Hepatocyte (in vitro differentiated cells): ENCODE data around the gene ZFPM1. TPM values are rescaled to one million over a fixed set of nuclear protein-coding genes. Genes with fewer than 3 reads are reported as not detected.

Experiments used
- DNase-seq: peaks from one replicate; pipeline ENCODE4 v3.0.0-alpha.2; 2016; ENCODE audit warnings: low spot score
- H2AFZ ChIP-seq: fragments of 200-600 bp; sonication (generic); 2 replicates; pipeline ENCODE4 v1.6.0; 2016; ENCODE audit warnings: antibody characterized with exemption, mild to moderate bottlenecking
- H3K27ac ChIP-seq: fragments of 200-600 bp; sonication (generic); 2 replicates; pipeline ENCODE4 v1.5.1; 2016; ENCODE audit warnings: mild to moderate bottlenecking
- H3K27me3 ChIP-seq: fragments of 200-600 bp; sonication (generic); 2 replicates; pipeline ENCODE4 v1.6.1; 2016
- H3K36me3 ChIP-seq: fragments of 200-600 bp; sonication (generic); replicated peaks from 2 replicates; pipeline ENCODE4 v1.5.1; 2016; ENCODE audit warnings: low read depth; ENCODE audit not compliant: insufficient read depth
- H3K4me1 ChIP-seq: fragments of 200-600 bp; sonication (generic); 2 replicates; pipeline ENCODE4 v1.5.1; 2016; ENCODE audit warnings: mild to moderate bottlenecking, moderate library complexity; ENCODE audit not compliant: insufficient read depth
- H3K4me2 ChIP-seq: fragments of 200-600 bp; sonication (generic); 2 replicates; pipeline ENCODE4 v1.6.0; 2016
- H3K4me3 ChIP-seq: fragments of 200-600 bp; sonication (generic); 2 replicates; pipeline ENCODE4 v1.5.1; 2016; ENCODE audit warnings: mild to moderate bottlenecking
- H3K79me2 ChIP-seq: fragments of 200-600 bp; sonication (generic); 2 replicates; pipeline ENCODE4 v1.6.0; 2017; ENCODE audit warnings: mild to moderate bottlenecking
- H3K9me2 ChIP-seq: fragments of 200-600 bp; sonication (generic); replicated peaks from 2 replicates; pipeline ENCODE4 v1.6.0; 2017; ENCODE audit warnings: mild to moderate bottlenecking; ENCODE audit not compliant: insufficient read depth
- H3K9me3 ChIP-seq: fragments of 200-600 bp; sonication (generic); 2 replicates; pipeline ENCODE4 v1.5.1; 2016; ENCODE audit warnings: low read depth, mild to moderate bottlenecking
- H4K20me1 ChIP-seq: fragments of 200-600 bp; sonication (generic); 2 replicates; pipeline ENCODE4 v1.6.0; 2016; ENCODE audit warnings: mild to moderate bottlenecking; ENCODE audit not compliant: insufficient read depth, poor library complexity, severe bottlenecking
- CTCF ChIP-seq: fragments of 200-600 bp; sonication (generic); IDR thresholded peaks from 2 replicates; pipeline ENCODE4 v1.5.1; 2016; ENCODE audit warnings: antibody characterized with exemption, mild to moderate bottlenecking; ENCODE audit not compliant: poor library complexity
- EZH2 ChIP-seq: fragments of 200-600 bp; sonication (generic); IDR thresholded peaks from 2 replicates; pipeline ENCODE4 v1.6.1; 2016; ENCODE audit warnings: antibody characterized with exemption, mild to moderate bottlenecking, borderline replicate concordance
- EZH2phosphoT487 ChIP-seq: fragments of 200-600 bp; sonication (generic); IDR thresholded peaks from one replicate; pipeline ENCODE4 v1.6.1; 2018; ENCODE audit warnings: antibody characterized with exemption, mild to moderate bottlenecking, low read depth, moderate library complexity; ENCODE audit not compliant: unreplicated experiment, severe bottlenecking
- WGBS: methylation state at CpG from one replicate; pipeline ENCODE4 v1.1.6; 2016; ENCODE audit warnings: low lambda C conversion rate; ENCODE audit errors: missing lambda C conversion rate; 5-methylcytosine and 5-hydroxymethylcytosine counted together
- polyA plus RNA-seq: library from polyadenylated mRNA; unstranded; fragments of >200 nt; fragmentation: Nextera tagmentation; extraction: Ambion mirVana; gene quantifications from 2 replicates; pipeline ENCODE4 v1.2.1, GENCODE V29; 2016
- total RNA-seq: library from RNA; depleted of rRNA; stranded (reverse); fragments of >200 nt; gene quantifications from 2 replicates; pipeline ENCODE4 v1.2.3, GENCODE V29; 2014

ZFPM1 gene
- total and polyA plus RNA-seq, 2 experiments from 2014 or later: 4.1 to 11.9 TPM

GRCh38 chr16:88426018-88426417 lies 27.1 kb upstream of the ZFPM1 start:
- Histone ChIP-seq H2AFZ (no peak overlapping the region), H3K4me2 (no peak overlapping the region), H3K4me1 (peaks cover 7% of the 10 kb centered on the region), H3K27ac (no peak overlapping the region), H3K9me3 (no peaks in the 10 kb centered on the region), H3K36me3 (no peaks in the 10 kb centered on the region), H4K20me1 (no peaks in the 10 kb centered on the region), H3K4me3 (no peak overlapping the region), H3K27me3 (no peaks in the 10 kb centered on the region), H3K79me2 (no peaks in the 10 kb centered on the region), H3K9me2 (no peaks in the 10 kb centered on the region)
- DNase-seq: no peak
- WGBS: 92% methylated on average over 13 of the region's 13 CpGs
- TF ChIP-seq EZH2: no peak
- TF ChIP-seq EZH2phosphoT487: no peak

GRCh38 chr16:88427376-88427775 lies 25.7 kb upstream of the ZFPM1 start:
- H4K20me1 ChIP-seq: no peaks in the 10 kb centered on the region
- H3K9me2 ChIP-seq: no peaks in the 10 kb centered on the region
- no peak overlapping the region for H3K27ac ChIP-seq
- no peak overlapping the region for H3K4me3 ChIP-seq
- no peak for DNase-seq
- H2AFZ ChIP-seq: no peak overlapping the region
- 93% methylated on average over 11 of the region's 19 CpGs for WGBS
- H3K79me2 ChIP-seq: no peaks in the 10 kb centered on the region
- TF ChIP-seq EZH2 (no peak), EZH2phosphoT487 (no peak), CTCF (no peak)
- no peaks in the 10 kb centered on the region for H3K36me3 ChIP-seq
- no peaks in the 10 kb centered on the region for H3K27me3 ChIP-seq
- H3K4me2 ChIP-seq: no peak overlapping the region
- H3K9me3 ChIP-seq: no peaks in the 10 kb centered on the region
- peaks cover 7% of the 10 kb centered on the region for H3K4me1 ChIP-seq

DNA sequence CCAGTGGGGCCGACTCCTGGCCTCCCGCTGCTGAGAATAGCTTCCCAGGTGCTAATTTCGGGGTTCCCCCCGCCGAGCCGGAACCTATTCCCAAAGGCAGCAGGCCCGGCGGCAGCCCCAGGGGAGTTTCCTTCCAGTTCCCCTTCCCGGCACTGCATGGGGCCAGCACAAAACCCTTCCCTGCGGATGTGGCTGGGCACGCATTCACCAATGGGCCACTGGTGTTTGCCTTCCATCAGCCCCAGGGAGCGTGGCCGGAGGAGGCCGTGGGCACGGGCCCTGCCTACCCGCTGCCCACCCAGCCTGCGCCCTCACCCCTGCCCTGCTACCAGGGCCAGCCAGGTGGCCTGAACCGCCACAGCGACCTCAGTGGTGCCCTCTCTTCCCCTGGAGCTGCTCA lies 24.9 kb upstream of the ZFPM1 start:
- Histone ChIP-seq H3K9me3 (no peaks in the 10 kb centered on the region), H3K27me3 (no peaks in the 10 kb centered on the region), H3K27ac (no peak overlapping the region), H2AFZ (no peak overlapping the region), H3K4me1 (peaks cover 7% of the 10 kb centered on the region), H3K4me3 (no peak overlapping the region), H3K4me2 (no peak overlapping the region), H3K36me3 (no peaks in the 10 kb centered on the region), H4K20me1 (no peaks in the 10 kb centered on the region), H3K9me2 (no peaks in the 10 kb centered on the region), H3K79me2 (no peaks in the 10 kb centered on the region)
- TF ChIP-seq EZH2 (no peak), CTCF (no peak), EZH2phosphoT487 (no peak)
- no peak for DNase-seq
- WGBS: 93% methylated on average over 16 of the region's 19 CpGs

- no peaks in the 10 kb centered on the region for H3K27me3 ChIP-seq
- peaks cover 7% of the 10 kb centered on the region for H3K4me1 ChIP-seq
- H3K4me2 ChIP-seq: no peak overlapping the region
- H3K27ac ChIP-seq: no peak overlapping the region
- no peak overlapping the region for H2AFZ ChIP-seq
- no peaks in the 10 kb centered on the region for H3K9me2 ChIP-seq
- H4K20me1 ChIP-seq: no peaks in the 10 kb centered on the region
- no peaks in the 10 kb centered on the region for H3K36me3 ChIP-seq
- no peaks in the 10 kb centered on the region for H3K9me3 ChIP-seq
- H3K4me3 ChIP-seq: no peak overlapping the region
- no peak for TF ChIP-seq EZH2
- TF ChIP-seq CTCF: peak; percentile 5
- no peak for DNase-seq
- whole genome bisulfite sequencing: 95% methylated on average over 23 of the region's 34 CpGs
- no peaks in the 10 kb centered on the region for H3K79me2 ChIP-seq
Observed at GRCh38 chr16:88428616-88429386, 24.3 kb upstream of the ZFPM1 start.
